HT-29 (cell line): ENCODE results near the gene USP47. TPM values are rescaled to one million over a fixed set of nuclear protein-coding genes. Genes with fewer than 3 reads are reported as not detected.

Source experiments
- DNase-seq: peaks from one replicate; pipeline ENCODE4 v3.0.0-alpha.2; 2015; ENCODE audit warnings: low spot score
- total RNA-seq: library from RNA; depleted of rRNA; stranded (reverse); fragments of >200 nt; shearing (Covaris generic); gene quantifications from 2 replicates; pipeline ENCODE4 v1.2.3, GENCODE V29; 2014

USP47 gene
- total RNA-seq, 1 experiment from 2014 or later = 29.0 TPM

DNA sequence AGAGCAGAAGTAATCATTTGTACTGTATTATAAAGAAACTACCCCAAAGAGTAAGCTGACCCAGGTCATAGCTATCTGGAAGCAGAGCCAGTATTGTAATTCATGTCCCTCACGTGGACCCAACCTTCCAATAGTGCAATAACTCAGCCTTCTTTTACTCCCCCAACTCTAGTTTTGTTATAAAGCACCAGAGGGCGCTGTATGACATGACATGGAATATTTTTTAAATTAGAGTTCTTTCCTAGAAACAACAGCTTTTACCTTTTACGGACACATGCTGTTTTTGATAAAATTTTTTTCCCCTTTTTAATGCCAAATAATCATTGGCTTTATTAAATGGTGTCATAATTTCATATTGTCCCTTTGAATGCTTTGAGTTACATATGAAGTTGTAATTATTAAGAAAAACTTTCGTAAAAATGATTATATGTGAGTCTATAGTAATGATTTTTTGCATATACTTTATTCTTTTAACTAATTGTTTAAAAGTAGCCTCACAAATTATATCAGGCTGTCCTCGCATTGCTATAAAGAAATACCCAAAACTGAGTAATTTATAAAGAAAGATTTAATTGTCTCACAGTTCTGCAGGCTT, 89.8 kb downstream of the USP47 start:
- peak; percentile 76 for DNase-seq

DNA sequence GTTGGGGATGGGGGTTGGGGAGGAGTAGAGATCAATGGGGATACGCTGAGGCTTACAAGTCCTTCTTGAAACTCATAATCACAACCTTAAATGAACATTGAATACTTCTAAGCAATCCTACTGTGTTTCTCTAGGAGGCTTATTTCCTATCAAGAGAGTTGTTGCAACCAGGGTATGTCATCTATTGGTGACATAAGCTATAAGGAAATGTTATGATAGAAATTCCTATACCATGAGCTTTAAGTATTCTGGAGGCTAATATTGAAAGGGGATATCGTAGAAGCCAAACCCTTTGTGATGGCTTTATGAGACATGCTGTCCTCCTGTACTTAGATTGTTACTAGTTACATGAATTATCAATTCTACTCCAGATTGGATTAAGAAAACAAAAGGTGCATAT, 93.8 kb downstream of the USP47 start:
- DNase-seq = no peak

DNA sequence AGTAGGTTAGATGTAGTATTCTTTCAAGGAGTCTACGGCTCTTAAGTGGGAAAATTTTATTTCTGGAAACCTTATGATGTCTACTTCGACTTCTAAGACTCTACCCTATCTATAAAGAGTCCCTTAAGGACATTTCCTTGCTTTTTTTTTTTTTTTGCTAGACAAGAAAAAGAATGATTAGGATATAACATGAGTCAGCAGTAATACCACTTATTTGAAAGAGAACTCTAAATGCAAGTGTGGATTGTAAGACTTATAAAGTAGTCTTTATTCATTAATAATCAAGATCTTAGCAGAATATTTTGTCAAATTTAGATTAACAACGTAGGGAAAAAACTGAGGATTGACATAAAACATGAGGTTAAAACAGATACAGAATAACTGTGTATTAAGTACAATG, 95.7 kb downstream of the USP47 start:
- DNase-seq = no peak

DNA sequence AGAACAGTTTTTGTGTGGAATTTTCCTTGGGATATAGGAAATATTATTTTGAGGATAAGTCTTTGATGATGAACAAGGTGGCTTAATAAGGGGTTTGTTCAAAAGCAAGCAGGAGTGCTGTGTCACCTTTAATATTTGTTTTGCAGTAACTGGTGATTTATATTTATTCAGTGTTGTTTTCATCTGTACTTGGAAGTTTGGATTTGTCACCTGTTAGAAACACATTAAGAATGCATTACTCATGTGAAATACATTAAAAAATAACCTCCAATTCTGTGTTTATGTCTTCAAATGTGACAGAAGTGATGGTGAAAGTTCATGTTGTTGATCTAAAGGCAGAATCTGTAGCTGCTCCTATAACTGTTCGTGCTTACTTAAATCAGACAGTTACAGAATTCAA, 96.2 kb downstream of the USP47 start:
- no peak for DNase-seq

DNA sequence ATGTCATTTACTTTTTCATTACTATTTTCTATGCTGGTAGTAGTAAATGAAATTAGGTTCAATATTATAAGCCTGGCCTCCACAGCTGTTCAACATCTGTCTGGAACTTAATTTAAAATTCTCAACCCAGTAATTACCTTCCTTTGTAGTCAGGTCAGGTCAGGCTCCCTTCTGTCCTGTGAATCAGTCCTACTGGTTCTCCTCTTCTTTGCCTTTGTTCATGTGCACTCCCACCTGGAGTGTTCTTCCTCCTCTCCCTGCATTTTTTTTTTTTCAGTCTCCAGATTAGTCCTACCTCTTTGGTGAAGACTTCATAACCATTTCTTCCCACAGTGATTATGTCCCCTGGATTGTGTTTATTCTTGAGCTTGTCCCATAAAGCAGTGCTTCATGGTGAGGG, 98.8 kb downstream of the USP47 start:
- no peak for DNase-seq

DNA sequence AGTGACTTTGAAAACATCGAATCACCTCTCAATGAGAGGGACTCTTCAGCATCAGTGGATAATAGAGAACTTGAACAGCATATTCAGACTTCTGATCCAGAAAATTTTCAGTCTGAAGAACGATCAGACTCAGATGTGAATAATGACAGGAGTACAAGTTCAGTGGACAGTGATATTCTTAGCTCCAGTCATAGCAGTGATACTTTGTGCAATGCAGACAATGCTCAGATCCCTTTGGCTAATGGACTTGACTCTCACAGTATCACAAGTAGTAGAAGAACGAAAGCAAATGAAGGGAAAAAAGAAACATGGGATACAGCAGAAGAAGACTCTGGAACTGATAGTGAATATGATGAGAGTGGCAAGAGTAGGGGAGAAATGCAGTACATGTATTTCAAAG, 100.9 kb downstream of the USP47 start:
- no peak for DNase-seq

DNA sequence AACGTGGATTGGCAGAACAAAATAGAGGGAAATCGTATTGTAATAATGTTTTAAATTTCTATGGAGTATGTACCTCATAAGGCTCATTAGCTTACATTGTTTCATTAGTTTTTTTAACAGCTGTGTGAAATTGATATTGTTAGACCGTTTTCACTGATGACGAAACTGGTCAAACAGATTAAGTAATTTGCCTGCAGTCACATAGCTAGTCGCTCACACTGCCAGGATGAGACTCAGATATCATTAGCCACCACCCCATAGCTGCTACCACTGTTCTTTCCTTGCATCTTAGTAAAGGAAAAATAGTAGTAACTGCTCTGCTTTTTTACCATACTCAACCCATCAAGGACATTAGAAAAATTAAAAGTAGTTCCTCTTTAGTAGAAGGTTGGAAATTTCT, 102.7 kb downstream of the USP47 start:
- no peak for DNase-seq

DNA sequence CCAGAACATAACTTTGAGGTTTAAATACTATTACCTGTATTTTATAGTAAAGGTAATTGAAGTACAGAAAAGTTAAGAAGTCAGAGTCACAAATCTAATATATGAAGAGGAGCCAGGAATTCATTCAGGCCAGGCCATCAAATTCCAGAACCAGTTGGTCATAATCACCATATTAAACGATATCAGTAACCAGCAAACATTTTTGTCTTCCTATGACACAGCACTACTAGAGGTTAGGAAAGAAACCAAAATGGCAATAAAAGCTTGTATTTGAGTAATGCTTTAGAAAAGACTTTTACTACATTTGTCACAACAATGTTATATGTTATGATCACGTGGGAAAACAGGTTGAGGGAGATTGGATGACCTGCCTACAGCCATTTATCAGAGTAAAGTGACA, 104.4 kb downstream of the USP47 start:
- no peak for DNase-seq

DNA sequence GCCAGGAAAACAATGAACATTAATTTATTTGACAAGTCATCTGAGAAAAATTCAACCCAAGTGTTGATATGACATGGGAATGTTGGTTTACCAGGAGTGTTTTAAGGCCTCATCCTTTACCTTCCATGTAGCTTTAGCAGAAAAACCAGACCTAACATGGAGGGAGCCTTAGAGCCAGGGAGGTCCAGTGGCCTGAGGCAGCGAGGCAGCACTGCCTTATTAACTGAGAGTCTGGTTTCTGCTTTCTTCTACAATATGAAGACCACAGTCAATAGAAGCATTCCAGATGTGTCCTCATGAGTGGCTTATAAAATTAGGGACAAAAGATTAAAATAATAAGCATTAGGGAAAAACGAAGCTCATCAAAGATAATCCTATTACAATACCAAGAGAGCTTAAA, 105.1 kb downstream of the USP47 start:
- no peak for DNase-seq

DNA sequence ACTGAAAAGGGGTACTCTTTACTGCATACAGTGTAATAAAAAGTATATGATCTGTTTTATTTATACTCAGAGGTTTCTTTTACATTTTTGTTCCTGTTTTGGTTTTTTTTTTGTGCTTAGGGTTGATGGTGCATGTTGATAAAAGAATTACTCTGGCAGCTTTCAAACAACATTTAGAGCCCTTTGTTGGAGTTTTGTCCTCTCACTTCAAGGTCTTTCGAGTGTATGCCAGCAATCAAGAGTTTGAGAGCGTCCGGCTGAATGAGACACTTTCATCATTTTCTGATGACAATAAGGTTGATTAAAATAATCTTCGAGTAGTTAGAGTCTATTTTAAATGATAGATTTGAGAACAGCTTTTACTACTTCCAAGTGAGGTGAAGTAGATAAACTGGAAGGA, 106.1 kb downstream of the USP47 start:
- DNase-seq = no peak

DNA sequence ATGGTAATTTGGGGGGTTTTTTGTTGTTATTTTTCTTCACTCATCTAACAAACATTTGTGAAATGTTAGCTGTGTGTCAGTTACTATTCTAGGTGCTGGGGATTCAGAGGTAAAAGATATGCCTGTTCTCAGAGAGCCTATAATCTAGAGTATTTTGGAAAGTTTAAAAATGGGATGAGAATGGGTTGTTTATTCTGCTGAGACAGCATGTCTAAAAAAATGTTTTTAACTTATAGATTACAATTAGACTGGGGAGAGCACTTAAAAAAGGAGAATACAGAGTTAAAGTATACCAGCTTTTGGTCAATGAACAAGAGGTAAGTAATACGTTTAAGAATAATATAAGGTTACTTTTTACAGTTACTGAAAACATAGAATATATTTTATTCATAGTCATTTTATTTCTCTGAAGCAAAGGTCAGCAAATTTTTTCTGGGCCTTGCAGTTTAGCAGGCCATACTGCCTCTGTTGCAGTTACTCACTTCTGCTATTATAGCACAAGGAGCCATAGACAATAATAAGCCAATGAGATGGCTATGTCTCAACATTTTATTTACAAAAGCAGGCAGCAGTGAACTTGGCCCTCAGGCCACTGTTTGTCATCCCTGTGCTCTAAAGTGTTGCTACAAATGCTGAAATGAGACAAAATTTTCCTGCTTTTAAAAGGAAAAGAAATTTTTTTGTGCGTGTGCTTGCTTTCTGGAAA, 106.6 kb downstream of the USP47 start:
- no peak for DNase-seq

DNA sequence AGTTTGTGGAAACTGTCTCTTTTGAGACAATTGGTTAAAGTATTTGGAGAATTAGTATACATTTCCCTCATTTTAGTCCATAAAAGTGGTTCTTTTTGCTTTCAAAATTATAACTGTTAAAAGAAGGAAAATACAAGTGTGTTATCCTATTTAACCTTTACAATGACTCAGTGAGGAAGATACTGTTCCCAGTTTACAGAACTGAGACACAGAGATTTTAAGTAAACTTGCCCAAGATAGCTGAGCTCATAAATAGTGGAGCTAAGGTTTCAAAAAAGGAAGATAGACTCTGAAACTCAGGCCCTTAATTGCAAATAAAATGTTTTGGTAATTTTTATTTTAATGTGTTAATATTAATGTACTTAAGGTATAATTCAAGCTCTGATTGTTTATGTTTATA, 107.7 kb downstream of the USP47 start:
- DNase-seq = no peak

DNA sequence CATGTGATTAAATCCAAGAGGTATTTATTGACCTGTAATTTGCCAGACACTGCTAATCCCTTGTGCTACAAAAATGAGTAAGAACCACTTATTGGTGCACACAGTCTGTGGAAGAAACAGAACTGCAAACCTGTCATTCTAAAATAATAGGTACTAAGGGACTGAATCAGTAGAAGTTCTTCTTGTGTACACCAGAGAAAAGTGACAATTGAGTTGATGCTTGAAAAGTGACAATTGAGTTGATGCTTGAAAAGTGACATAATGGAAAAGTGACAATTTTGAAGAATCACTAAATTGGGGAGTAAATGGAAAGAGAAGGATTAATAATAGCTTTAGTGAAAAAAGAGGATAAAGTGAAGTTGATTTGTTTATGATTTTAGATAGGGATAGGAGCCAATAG, 110.3 kb downstream of the USP47 start:
- no peak for DNase-seq

DNA sequence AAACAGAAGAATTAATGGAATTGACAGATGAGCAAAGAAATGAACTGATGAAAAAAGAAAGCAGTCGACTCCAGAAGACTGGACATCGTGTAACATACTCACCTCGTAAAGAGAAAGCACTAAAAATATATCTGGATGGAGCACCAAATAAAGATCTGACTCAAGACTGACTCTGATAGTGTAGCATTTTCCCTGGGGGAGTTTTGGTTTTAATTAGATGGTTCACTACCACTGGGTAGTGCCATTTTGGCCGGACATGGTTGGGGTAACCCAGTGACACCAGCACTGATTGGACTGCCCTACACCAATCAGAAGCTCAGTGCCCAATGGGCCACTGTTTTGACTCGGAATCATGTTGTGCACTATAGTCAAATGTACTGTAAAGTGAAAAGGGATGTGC, 114.2 kb downstream of the USP47 start:
- no peak for DNase-seq

DNA sequence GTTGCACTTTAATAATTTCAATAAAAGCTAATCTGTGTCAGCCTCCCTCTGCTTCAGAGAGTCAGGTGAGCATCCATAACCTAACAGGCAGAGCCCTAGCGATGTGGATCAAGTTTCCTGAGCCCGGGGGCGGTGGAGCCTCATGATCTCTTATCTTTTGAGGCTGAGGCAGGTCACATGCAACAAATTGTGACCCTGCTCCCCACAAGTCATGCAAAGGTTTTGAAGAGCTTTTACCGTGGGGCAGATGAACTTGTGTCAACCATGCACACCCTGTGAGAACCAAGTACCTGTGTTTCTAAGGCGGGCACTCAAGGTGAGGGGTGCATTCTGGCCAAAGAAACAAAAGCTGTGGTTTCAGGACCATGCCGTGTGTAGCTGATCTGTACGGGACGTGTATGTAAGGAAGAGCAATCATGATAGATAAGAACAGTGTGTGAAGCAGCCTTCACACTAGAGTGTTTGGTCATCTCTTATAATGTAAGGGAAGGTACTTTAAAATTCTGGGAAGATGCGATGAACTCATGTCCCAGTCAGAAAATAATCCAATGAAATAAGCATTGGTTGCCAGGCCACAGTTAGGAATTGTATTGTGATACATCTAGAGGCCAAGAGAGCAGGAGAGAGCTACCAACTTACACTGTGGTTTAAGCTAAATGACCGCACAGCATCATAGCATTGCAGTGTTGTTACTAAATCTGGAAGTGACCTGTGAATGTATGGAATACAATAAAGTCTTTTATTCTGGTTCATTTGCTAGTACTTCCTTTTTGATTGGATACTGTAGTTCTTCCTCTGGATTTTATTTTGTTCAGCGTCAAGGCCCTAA, 116.8 kb downstream of the USP47 start:
- DNase-seq = no peak

DNA sequence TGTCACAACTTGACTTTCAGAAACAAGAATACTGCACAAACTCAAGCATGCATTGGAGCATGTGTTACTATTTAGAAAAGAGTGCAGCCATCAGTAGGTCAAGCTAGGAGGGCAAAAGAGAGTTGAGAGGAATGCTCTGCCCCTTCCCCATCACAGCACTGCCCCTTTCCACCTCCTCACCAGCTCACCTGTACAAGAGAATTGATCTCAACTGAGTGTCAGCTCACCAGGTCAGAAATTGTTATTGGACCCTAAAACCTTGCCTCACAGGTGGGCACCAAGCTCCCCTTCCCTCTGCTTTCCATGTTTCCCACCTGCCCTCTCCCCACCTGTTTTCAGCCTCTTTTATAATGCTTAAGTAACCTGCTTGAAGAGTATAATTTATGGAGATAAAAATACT, 117.8 kb downstream of the USP47 start:
- no peak for DNase-seq

DNA sequence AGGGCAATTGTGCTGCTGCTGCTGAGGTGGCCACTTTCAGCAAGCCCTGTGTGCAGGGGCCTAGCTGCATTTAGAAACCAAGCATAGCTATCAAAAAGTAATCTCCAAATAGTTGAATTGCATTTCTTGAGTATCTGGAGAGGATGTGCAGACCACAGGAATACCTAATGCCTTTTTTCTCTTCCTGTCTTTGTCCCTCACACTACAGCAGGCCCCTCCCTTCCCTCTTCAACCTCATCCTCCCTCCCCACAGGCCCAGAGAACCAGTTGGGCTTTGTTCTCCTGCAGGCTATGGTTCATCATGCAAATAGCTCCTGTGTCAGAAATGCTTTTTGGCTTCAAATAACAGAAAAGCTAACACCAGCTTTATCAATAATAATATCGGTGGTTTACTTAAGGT, 118.9 kb downstream of the USP47 start:
- DNase-seq = no peak

DNA sequence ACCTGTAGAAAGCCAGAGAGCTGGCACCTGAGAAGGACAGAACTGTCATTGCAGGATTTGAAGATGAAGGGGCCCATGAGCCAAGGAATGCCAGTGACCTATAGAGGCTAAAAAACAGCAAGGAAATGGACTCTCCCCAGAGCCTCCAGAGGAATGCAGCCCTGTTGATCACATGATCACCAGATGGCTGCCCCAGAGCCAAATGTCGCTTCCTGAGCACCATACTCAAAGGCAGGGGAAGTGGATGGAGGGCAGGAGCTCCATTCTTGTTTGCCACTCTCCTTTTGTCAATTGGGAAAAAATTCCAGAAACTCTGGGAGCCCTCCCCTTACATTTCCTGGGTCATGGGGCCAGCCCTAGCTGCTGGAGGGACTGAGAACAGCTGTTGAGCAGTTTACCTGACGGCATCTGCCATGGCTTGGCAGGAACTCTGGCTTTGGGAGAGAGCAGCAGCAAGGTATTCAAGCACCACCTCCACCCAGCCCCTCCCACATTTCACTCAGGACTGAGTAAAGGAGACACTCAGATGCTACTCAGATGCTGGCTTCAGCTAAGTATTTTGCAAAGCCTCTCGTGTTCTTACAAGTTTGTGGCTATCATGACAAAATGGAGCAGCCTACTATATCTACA, 119.7 kb downstream of the USP47 start:
- DNase-seq = no peak

DNA sequence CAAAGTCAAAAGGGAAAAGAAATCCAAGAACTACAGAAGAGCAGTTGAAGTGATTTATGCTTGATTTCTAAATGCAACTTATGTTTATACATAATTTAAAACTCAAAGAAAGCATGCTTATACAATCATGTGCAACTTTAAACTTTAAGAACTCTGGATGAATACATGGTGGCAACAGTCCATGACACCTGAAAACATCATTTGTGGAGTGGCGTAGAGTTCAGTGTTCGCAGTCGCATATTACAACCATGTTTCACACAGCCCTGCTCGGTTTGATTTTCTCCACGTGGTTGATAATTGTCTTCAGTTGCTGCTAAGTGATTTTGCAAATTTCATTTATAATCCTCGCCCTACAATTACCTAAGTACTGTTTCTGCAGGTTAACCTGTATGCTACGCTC, 121.3 kb downstream of the USP47 start:
- DNase-seq = no peak

DNA sequence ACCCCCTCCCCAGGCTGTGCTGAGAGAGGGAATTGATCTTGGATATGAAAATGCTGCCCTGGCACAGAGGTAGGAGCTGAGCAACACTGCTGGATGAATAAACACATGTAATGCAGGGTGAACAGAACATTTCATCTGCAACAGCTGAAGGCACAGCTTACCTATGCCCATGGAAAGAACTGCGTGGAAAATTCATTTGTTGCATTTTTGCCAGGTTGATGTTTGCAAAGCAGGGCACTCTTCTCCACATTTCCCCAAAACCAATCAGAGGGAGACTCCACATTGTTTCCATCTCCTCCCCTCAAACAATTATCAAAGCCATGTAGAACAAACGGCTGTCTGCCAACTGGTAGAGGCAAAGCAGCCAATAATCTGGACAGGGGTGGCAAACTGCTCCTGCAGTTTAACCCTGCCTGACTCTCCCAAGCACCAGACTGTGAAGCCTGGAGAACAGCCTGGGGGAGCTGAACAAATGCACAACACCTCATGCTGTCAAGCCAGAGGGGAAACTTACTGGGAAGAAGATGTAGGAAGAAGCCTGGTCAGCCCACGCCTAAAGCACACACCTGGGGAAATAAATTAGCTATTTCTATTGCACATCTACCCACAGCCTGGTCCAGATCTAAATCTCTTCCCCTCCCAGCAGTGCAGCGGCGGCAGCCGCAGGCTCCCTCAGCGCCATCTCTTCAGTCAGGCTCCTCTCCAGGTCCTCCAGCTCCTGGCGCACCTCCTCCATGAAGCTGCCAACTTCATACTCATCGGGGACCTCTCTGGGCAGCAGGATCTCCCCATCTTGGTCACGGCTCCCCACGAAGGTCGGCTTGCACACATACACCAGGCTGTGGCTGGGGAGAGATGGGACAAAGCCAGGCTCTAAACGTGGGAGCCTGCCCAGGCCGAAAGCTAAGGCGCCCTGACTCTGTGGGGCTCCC, 122.3 kb downstream of the USP47 start:
- DNase-seq = no peak

DNA sequence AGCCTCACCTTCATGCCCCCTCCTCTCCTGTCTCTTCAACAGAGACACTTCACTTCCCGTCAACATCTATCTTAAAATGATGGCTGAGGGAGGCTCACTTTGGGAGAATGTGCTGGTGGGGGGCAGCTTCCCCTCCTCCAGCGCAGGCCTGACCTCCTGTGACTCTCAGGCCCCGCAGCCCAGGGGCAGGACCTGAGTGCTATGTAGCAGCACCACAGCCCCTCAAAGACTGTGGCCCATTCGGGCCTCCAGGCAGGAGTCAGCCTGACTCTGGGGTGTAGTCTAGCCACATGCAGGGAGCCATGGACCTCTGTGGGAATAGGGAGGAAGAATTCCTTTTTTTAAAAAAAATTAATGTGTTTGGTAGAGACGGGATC, 123.0 kb downstream of the USP47 start:
- DNase-seq = no peak
